Cardiac muscle cell (in vitro differentiated cells and primary cell): Measurements from ENCODE around the gene RAI1. TPM values are rescaled to one million over a fixed set of nuclear protein-coding genes. Genes with fewer than 3 reads are reported as not detected.

Experiments used
- DNase-seq, 2 donors: peaks; one replicate each; pipeline versions ENCODE4 v3.0.0 to v3.0.0-alpha.2; 2010 to 2017; ENCODE audit warnings: low read depth in 1 of 2, low spot score in 1 of 2
- H3K27ac ChIP-seq: fragments of 200-600 bp; sonication (generic); 2 replicates; pipeline ENCODE4 v1.5.1; 2016
- H3K27me3 ChIP-seq: fragments of 200-600 bp; sonication (generic); 2 replicates; pipeline ENCODE4 v1.6.0; 2016; ENCODE audit warnings: control low read depth
- H3K36me3 ChIP-seq: fragments of 200-600 bp; sonication (generic); 2 replicates; pipeline ENCODE4 v1.5.1; 2016; ENCODE audit warnings: control low read depth
- H3K4me1 ChIP-seq: fragments of 200-600 bp; sonication (generic); 2 replicates; pipeline ENCODE4 v1.8.1; 2017; ENCODE audit warnings: low read depth, mild to moderate bottlenecking, mixed run types
- H3K4me3 ChIP-seq: fragments of 200-600 bp; sonication (generic); 2 replicates; pipeline ENCODE4 v1.5.1; 2016; ENCODE audit warnings: mild to moderate bottlenecking
- H3K9me3 ChIP-seq: fragments of 200-600 bp; sonication (generic); 2 replicates; pipeline ENCODE4 v1.5.1; 2017; ENCODE audit warnings: low read depth, mild to moderate bottlenecking, control low read depth
- CTCF ChIP-seq: IDR thresholded peaks from 2 replicates; pipeline ENCODE4 v1.5.1; 2012; ENCODE audit warnings: low read depth, mild to moderate bottlenecking, low read length
- polyA plus RNA-seq: library from polyadenylated mRNA; unstranded; fragments of >200 nt; fragmentation: Nextera tagmentation; extraction: Ambion mirVana; gene quantifications from 2 replicates; pipeline ENCODE4 v1.2.1, GENCODE V29; 2016
- total RNA-seq: library from RNA; depleted of rRNA; stranded (reverse); fragments of >200 nt; gene quantifications from 2 replicates; pipeline ENCODE4 v1.2.3, GENCODE V29; 2016

The RAI1 gene
- total and polyA plus RNA-seq, 2 experiments from 2014 or later, result 20.2 to 46.2 TPM

- Histone ChIP-seq H3K4me3 (no peak overlapping the region), H3K27me3 (no peaks in the 10 kb centered on the region), H3K27ac (peak overlapping the region; percentile 99), H3K9me3 (no peaks in the 10 kb centered on the region), H3K4me1 (peaks cover 38% of the 10 kb centered on the region), H3K36me3 (no peaks in the 10 kb centered on the region)
- no peak for TF ChIP-seq CTCF
- DNase-seq, result no peak
Measured at GRCh38 chr17:17842111-17842876, 161.0 kb downstream of the RAI1 start.

- no peak for TF ChIP-seq CTCF
- no peak for DNase-seq
- Histone ChIP-seq H3K27ac (no peak overlapping the region), H3K36me3 (no peaks in the 10 kb centered on the region), H3K4me3 (no peak overlapping the region), H3K27me3 (no peaks in the 10 kb centered on the region), H3K9me3 (no peaks in the 10 kb centered on the region), H3K4me1 (peaks cover 32% of the 10 kb centered on the region)
Measured at GRCh38 chr17:17843096-17843495, 161.8 kb downstream of the RAI1 start.

- Histone ChIP-seq H3K27ac (no peak overlapping the region), H3K4me1 (peaks cover 26% of the 10 kb centered on the region), H3K9me3 (no peaks in the 10 kb centered on the region), H3K36me3 (no peaks in the 10 kb centered on the region), H3K4me3 (no peak overlapping the region), H3K27me3 (no peaks in the 10 kb centered on the region)
- TF ChIP-seq CTCF, result no peak
- DNase-seq, result no peak
Measured at GRCh38 chr17:17844079-17844478, 162.8 kb downstream of the RAI1 start.

- H3K4me1 ChIP-seq, result peaks cover 29% of the 10 kb centered on the region
- H3K9me3 ChIP-seq, result no peaks in the 10 kb centered on the region
- no peak overlapping the region for H3K4me3 ChIP-seq
- H3K36me3 ChIP-seq, result no peaks in the 10 kb centered on the region
- DNase-seq, result no peak
- no peak for TF ChIP-seq CTCF
- H3K27ac ChIP-seq, result no peak overlapping the region
- H3K27me3 ChIP-seq, result no peaks in the 10 kb centered on the region
Measured at GRCh38 chr17:17844500-17844899, 163.2 kb downstream of the RAI1 start.

GRCh38 chr17:17845046-17845775 is 164.0 kb downstream of the RAI1 start:
- Histone ChIP-seq H3K27ac (no peak overlapping the region), H3K9me3 (no peaks in the 10 kb centered on the region), H3K27me3 (no peaks in the 10 kb centered on the region), H3K4me1 (peaks cover 33% of the 10 kb centered on the region), H3K36me3 (no peaks in the 10 kb centered on the region), H3K4me3 (no peak overlapping the region)
- no peak for TF ChIP-seq CTCF
- no peak for DNase-seq
